Stimulated activated CD8-positive, alpha-beta memory T cell treated with anti-CD3 and anti-CD28 coated beads, Interleukin-7, amount 100 ng/mL, for 1 hour (primary cell): Measurements from ENCODE around the gene HOXB2.
"Not testable (repeated sequence)": the region's sequence is repeated elsewhere in the genome, so short reads cannot be mapped to it uniquely, and the experiment has no call there.

Experiments
- DNase-seq, 2 donors: peaks; one replicate each; pipeline ENCODE4 v3.0.0-alpha.2; 2020; ENCODE audit warnings: low read depth in 2 of 2

The HOXB2 gene

DNA sequence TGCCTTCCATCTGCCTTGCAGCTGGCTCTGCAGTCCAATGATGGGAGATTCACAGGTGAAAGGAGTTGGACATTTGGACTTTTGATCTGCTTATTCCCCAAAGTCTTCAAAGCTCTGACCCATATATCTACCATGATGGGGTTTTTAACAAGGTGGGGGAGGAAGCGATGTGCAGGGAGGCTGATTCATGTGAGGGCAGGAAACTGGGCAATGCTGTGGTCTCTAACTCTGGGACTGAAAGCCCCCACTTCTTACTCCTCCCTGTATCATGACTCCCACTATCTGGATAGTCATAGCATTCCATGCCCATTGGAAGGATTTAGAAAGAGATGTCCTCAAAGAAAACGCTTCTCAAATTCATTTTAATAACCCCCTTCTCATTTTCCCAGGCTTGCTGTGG lies 30.4 kb downstream of the HOXB2 start:
- DNase-seq, result no peak

DNA sequence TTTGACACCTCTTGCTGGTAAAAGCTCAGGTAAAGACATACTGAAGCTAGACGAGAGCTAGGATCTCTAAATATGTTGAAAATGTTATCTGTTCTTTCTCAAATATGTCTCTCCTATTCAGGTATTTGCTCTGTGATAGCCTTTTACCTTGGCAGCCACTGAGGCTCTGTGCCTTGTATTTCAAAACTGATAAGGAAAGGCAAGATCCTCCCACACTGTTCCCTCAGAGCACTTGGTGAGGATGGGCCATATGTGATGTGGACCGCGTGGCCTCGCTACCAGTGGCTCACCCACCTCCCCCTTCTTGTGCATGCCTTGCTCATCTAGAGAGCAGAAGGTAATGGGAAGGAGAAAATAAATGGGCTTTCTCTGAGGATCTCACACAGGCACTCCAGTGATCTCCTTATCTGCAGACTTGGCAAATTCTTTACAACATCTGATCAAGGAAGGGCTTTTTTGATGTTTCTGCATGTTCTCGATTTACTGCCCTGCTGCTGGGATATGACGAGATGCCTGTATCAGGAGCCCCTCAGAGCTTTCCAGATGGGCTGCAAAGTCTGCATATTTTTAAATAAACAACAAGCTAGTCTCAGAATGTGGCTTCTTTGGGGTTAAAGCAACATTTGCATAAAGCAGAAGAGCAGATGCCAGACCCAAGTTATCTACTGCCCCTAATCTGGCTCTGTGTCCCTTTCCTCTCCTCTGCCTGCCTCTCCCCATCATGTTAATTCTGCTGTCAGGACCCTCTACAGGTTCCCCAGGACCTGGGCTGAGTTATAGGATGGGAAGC lies 31.0 kb downstream of the HOXB2 start:
- no peak for DNase-seq

DNA sequence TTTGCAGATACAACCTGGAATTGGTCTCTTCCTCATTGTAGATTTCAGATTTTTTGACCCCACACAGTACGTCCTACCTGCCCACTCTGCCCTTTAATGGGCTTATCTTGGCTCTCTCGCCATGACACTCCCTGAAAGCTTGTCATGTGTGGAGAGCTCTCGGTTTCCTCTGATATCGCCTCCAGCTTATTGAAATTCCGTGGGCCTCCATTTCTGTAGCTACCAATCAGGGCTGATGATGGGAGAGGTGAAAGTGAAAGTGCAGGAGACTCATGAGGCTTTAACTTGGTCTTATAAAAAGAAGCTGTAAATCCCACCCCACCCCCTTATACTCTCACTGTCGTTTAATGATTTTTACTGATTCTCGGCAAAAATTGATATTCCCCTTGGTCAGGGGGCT lies 31.8 kb downstream of the HOXB2 start:
- no peak for DNase-seq

DNA sequence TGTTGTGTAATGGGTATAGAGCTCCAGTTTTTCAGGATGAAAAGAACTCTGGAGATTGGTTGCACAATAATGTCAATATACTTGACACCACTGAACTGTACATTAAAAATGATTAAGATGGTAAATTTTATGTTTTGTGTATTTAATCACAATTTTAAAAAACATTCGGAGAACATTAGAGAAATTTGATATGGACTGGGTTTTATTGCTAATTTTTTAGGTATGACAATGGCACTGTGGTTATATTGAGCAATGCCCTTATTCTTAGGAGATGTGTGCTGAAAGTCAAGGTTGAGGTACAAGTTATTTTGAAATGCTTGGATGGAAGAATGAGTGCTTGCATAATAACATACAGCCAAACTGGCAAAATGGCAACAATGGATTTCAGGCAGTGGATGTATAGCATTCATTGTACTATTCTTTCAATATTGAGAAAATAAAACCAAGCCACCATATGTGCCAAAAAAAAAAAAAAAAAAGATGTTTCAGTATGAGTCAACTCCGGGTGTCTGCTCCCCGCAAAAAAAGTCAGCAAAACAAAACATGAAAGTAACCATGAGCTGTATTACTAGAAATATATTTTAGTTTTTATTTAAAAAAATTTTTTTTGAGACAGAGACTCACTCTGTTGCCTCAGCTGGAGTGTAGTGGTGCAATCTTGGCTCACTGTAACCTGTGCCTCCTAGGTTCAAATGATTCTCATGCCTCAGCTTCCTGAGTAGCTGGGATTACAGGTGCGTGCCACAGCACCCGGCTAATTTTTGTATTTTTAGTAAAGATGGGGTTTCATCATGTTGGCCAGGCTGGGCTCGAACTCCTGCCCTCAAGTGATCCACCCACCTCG lies 33.9 kb downstream of the HOXB2 start:
- DNase-seq, result no peak

DNA sequence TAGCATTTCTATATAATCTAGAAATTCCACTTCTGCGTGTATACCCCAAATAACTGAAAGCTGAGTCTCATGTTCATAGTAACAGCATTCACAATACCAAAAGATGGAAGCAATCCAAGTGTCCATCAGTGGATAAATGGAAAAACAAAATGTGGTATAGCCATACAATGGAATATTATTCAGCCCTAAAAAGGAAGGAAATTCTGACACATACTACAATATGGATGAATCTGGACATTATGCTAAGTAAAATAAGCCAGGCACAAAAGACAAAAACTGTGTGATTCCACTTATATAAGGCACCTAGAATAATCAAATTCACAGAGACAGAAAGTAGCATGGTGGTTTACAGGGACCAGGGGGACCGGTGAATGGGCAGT lies 34.5 kb downstream of the HOXB2 start:
- DNase-seq, result no peak

DNA sequence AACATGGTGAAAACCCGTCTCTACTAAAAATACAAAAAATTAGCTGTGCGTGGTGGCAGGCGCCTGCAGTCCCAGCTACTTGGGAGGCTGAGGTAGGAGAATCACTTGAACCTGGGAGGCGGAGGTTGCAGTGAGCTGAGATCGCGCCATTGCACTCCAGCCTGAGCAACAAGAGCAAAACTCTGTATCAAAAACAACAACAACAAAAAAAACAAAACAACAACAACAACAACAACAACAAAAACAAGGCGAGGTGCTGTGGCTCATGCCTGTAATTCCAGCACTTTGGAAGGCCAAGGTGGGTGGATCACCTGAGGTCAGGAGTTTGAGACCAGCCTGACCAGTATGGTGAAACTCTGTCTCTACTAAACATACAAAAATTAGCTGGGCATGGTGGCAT lies 35.2 kb downstream of the HOXB2 start:
- not testable (repeated sequence) for DNase-seq

DNA sequence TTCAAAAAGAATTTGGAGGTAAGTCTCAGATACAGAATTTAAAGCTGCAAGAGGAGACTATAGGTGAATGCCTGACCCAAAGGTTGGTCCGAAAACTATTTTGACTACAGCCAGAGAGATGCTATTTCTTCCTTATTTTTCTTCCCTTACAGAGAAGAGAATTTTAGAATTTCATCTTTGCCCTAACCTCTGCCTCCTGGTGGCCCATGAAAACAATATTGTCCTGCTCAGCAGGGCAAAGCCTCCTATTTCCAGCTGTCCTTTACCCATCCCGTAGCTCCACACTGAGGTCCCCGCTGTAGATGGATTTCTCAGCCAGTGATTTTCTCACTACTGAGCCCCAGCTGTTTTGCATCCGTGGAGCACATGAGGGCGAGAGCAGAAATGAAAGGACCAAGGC lies 38.7 kb downstream of the HOXB2 start:
- no peak for DNase-seq

DNA sequence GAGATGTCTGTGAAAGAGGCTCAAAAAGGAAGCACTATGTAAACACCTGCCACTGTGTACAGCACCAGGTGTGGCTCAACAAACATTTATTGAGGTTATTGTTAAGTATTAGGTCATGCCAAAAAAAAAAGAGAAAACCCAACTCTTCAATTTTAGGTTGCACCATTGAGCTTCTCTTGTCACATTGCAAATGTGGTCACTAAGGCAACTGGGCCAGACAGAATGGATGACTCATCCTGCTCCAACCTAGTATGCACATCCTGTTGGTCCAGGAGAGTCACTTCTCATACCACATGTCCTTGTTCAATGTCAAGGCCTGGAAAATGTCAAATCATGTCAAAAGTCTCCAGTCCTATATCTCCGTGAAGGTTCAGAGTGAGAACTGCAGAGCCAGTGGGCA lies 39.1 kb downstream of the HOXB2 start:
- DNase-seq, result peak in 1 of 2 donors; percentile 16

DNA sequence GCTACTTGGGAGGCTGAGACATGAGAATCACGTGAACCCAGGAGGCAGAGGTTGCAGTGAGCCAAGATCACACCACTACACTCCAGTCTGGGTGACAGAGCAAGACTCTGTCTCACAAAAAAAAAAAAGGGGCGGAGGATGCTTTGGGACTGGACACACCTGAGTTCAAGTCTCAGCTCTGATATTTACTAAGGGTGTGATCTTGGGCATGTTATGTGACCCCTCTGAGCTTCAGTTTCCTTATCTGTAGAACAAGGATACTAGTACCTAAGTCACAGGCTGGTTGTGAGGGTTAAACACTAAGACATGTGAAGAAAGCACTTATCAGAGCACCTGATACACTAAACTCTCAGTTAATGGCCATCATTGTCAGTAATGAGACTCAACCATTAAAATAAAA lies 40.0 kb downstream of the HOXB2 start:
- DNase-seq, result no peak

DNA sequence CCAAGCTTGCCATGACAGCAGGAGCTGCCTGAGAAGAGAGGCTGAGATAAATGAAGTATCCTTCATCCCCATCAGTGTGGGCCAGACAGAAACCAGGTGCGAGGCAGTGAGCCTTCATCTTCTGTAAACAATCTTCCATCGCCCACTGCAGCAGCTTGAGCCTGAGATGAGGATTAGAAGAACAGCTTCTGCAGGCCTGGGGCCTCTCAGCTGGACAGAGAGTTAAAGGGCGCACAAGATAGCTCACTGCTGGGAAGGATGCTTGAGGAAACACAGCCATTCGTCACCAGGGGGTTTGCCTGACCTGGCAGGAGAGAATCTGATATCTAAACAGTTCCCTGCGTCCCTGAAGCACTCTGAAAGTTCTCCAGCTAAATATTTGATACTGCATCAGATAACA lies 41.2 kb downstream of the HOXB2 start:
- DNase-seq, result no peak

DNA sequence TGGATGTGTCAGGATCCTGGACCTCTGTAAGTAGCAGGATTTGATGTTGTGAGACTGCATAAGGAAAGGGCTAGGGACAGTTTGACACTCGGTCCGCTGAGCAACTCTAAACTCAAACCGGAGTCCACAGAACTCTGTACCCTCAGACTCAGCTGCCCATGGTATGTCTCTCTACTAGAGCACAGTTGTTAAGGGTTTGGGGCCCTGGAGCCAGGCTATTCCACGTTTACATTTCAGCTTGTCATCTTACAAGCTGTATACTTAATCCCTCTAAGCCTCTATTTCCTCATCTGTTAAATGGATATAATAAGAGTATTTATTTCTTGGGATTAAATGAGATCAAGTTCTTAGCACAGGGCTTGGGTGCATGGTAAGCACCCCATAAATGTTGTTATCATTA lies 42.0 kb downstream of the HOXB2 start:
- no peak for DNase-seq

DNA sequence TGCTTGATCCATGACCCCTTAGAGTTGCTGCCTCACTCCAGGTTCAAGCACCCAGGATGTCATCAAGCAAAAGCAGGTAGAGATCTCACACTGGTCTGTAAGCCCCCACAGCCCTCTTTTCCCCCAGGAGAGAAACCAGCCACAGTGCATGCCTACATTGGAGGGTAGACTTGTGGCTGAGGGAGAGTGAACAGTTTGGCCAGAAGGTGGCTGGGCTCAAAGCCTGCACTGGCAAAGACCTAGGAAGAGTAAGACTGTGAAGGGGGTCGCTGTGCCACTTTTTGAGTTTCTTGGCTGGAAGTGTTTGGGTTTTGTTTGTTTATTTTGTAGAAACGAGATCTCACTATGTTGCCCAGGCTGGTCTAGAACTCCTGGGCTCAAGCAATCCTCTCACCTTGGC lies 42.6 kb downstream of the HOXB2 start:
- DNase-seq, result no peak

DNA sequence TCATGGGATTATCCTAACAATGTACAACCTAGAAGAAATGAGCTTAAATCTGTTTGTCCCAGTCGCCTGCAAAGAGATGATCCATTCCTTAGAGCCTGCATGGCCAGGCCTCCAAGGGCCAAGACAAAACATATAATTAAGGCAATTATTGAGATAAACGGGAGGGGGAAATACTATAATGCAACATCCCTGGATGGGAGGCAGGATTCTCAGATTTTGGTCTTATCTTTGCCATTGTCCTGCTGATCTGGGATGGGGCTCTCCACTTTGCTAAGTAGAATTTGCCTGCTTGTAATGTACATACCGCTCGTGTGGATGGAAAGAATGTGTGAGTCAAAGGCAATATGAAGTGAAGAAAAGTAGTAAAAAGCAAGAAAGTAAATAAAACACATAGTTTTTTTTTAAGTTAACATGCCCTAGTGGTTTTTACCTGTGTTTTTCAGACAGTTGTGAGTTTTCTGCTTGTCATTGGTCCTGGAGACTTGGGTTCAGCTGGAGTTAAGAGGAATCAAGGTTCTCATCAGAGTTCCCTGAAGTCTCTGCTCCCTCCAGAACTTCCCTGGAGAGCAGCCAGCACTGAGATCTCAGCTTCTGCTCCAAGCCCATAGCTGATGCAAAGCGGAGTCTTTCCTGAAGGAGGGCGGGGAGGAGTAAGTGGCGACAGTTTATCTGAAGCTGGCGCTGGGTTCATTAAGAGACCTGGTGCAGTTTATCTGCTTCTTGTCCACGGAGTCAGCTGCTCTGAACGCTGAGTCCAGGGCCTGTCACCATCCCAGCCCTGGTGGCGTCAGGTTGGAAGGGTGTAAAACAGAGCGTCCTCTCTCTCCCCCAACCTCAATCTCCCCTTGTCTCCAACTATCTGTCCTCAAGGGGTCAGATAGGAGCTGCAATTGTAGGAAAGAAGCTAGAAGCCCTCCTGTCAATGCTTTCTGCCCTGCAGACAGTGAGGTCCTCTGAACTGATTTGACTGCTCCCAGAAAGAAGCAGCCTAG lies 44.2 kb downstream of the HOXB2 start:
- DNase-seq, result no peak

DNA sequence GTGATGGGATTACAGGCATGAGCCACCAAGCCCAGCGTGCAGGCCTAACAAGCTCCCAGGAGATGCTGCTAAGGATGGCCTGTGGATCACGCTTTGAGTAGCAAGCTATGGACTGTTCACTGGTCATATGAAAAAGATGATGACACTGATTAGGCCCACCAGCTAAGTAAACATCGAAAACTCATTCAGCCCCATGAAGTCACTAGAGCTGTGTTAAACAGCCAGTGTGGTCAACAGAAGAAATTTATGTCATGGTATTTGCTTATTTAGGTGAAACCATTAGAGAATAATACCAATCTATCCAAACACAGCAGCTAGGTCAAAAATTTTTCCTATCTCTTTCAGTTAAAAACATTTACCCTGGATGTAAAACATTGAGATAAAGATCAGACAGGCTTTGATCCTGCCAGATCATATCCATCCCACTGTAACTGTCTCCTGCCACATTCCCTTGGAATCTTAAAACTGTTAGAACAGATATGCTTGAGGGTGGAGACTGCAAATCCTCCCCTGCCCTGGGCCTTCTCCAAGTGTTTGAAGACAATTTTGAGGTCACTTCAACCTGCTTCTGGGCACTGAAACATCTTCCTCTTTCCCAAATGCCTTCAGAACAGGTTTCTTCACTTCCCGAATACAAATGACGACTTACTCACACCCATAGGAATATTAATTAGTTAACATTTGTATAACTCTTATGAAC lies 45.0 kb downstream of the HOXB2 start:
- no peak for DNase-seq

DNA sequence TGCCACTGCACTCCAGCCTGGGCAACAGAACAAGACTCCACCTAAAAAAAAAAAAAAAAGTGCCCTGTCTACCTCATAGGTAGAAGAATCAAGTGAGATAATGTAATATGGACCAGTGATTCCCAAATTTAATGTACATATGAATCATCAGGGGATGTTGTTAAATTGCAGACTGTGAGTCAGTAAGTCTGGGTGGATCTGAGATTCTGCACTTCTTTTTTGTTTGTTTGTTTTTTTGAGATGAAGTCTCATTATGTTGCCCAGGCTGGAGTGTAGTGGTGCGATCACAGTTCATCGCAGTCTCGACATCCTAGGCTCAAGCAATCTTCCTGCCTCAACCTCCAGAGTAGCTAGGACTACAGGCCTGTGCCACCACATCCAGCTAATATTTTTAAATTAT lies 45.7 kb downstream of the HOXB2 start:
- no peak for DNase-seq

DNA sequence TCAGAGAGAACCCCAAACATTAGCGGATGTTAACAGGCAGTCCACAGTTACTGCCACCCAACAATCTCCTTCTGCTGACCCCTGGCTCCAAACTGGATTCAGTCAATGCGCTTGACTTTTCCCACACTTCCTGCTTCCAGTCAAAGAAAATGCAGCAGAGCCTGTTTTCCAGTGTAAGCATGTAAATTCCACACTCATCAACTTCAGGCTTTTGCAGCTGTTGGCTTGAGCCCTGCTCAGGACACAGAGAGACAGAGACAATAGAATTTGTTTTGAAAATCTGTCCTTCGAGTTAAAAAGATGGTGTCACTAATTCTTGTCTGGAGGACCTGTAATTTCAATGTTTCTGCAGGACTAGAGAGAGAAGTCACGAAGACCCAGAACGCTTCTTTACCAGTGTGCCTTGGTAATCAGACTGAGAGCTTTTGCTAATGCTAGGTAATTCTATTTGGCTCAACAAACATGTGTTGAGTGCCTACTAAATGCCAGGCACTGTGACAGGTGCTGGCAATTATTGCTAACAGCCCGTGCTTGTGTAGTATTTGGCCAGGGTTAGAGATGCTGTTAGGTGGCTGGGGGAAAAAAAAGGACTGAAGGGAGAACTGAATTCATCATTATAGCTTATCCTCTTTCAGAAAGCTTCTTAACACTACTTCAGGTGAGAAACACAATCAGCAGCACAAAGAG lies 46.6 kb downstream of the HOXB2 start:
- DNase-seq, result no peak

DNA sequence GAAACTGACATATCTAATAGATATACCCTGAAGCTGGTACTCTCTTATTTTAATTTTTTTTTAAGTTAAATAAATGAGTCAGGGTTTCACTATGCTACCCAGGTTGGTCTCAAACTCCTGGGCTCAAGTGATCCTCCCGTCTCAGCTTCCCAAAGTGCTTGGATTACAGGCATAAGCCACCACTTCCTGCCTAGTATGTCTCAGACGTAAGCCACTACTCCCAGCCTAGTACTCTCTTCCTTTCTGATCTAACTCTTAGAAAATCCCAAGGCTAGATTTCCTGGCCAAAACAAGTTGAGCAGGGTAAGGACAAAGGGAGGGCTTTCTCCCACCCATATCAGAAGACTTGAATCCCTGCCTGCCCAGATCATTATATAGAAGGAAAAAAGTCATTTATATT lies 47.8 kb downstream of the HOXB2 start:
- no peak for DNase-seq

DNA sequence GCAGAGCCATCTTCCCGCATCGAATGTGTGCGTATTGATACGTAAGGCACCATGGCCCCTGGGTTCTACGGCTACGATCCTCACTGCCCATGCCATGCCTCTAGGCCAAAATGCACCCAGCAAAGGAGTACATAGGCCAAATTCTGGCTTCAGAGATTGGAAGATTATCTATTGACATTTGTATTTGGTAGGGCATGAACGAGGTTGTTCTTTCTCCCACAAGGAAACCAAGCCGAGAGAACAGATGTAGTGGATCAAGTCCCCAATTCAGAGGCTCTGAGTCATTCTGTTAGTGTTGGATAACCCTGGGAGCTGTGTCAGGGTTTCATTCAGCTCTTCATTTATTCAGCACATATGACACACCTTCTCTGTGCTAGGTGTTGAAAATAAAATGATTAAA lies 50.6 kb downstream of the HOXB2 start:
- no peak for DNase-seq
